HG03571 (cell line): ENCODE data around the gene GLDC.

ENCODE experiments used
- ATAC-seq: cut with Tn5 transposase; IDR thresholded peaks from one replicate; pipeline ENCODE4 v1.9.1; 2021; ENCODE audit not compliant: unreplicated experiment

GLDC gene

GRCh38 chr9:6525326-6526045 lies 120.0 kb downstream of the GLDC start:
- no peak for ATAC-seq

- no peak for ATAC-seq
Measured at GRCh38 chr9:6522263-6522662, 123.3 kb downstream of the GLDC start.

GRCh38 chr9:6512085-6512657 lies 133.4 kb downstream of the GLDC start:
- no peak for ATAC-seq

DNA sequence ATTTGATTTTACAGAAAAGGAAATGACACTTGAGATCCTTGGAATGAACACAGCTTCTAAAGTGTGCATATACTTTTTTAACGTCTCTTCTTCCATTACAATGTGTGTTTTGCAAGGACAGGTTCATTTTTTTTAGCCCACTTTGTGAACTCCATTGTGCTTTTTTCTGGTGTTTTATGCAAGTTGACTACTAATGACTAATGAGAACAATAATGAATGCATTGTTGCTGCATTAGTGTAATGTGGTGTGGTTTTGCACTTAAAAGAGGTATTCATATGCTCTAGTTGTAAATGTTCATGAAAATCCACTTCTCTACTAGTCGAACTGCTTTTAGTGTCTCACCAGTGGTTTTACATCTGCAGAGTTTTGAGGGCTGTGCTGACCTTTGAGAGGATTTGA lies 139.0 kb downstream of the GLDC start:
- ATAC-seq: no peak

DNA sequence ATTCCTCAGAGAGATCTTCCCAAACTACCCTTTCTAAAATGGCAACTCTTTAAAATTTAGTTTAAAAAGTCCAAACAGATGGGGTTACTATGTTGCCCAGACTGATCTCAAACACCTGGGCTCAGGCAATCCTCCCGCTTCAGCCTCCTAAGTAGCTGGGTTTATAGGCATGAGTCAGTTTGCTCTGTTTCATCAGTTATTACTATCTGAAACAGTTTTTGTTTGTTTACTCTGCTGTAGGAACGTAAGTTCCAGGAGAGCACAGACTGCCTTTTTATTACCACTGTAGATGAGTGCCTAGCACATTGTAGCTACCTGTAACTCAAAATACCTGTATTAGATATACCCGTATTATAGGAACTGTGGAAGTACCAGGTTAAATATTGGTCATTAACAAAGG lies 143.1 kb downstream of the GLDC start:
- no peak for ATAC-seq

DNA sequence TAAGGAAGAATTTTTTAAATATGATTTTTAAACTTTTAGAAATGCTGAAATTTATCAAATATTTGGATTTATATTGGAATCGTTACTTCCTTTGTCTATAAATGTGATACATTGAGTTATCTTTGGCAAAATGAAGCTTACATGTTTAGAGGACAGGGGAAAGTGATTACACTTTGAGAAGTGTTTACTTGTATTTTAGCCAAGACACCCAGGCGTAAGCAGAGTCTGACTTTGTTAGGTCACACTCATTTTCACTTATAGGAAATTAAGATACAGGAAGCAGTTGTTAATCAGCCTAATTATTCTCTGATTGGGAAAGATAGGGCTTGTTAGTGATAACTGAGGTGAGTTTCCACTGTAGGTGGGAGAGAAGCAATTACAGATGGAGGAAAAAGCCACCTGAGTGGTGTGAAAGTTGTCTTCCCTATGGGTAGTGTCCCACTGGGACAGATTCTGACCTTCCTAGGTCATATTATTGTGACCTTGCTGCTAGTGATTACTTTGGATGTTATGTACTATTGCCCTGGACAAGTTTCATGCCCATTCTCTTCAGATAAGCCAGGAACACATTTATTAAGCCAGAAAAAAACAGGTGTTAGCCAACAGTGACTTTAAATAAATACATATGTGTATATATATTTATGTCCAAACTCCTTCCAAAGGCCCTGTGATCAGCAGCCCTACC lies 143.9 kb downstream of the GLDC start:
- ATAC-seq: no peak

- no peak for ATAC-seq
Measured at GRCh38 chr9:6498982-6499381, 146.5 kb downstream of the GLDC start.

DNA sequence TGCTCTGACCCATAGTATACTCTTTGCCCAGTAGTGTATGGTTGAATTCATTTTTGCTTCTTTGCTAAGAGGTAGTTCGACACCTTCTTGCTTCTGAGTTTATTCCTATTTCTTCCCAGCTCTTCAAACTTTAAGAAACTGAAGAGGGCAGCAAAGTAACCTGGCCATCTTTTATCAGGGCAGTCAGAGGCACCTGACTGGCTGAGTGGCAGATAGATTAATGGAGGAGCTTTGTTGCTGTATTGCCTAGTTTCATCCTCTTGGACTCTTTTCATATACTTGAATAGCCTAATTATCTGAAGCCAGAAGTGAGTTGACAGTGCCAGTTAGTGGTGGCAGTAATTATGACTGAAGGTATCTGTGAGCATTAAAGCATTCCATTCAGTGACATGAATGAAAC lies 150.1 kb downstream of the GLDC start:
- no peak for ATAC-seq

- no peak for ATAC-seq
Measured at GRCh38 chr9:6490863-6491262, 154.7 kb downstream of the GLDC start.

DNA sequence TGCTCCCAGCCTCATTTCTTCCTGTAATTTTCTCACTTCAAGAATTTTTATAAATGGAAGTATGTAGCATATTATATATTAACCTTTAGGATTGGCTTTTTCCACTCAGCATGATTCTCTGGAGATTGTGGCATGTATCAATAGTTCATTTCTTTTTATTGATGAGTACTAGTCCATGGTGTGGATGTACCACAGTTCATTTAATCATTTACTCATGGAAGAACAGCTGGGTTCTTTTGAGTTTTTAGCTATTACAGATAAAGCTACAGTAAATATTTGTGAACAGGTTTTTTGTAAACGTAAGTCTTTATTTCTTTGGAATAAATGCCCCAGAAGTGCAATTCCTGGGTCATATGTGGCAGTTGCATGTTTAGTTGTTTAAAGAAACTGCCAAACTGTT lies 156.4 kb downstream of the GLDC start:
- ATAC-seq: no peak

DNA sequence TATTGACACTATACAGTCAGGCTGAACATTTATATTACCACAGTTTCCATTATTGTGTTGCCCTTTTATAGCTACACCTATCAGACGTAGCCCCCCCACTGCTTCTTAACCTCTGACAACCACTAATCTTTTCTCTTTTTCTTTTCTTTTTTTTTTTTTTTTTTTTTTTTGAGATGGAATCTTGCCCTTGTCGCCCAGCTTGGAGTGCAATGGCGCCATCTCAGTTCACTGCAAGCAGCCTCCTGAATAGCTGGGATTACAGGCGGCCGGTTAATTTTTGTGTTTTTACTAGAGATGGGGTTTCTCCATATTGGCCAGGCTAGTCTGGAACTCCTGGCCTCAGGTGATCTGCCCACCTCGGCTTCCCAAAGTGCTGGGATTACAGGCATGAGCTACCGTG lies 157.1 kb downstream of the GLDC start:
- ATAC-seq: no peak

- ATAC-seq: no peak
Measured at GRCh38 chr9:6484210-6484609, 161.3 kb downstream of the GLDC start.
